Measurements from ENCODE around the gene SREBF2. TPM values are rescaled to one million over a fixed set of nuclear protein-coding genes. Genes with fewer than 3 reads are reported as not detected.
A peak's percentile ranks its signal among the peaks of the same experiment; 100 is the strongest.
"Not testable (repeated sequence)": the region's sequence is repeated elsewhere in the genome, so short reads cannot be mapped to it uniquely, and the experiment has no call there.

SREBF2 gene
- total and polyA plus RNA-seq, 2 of the 13 experiments (the other 11 are each of a cell fraction or from before 2014, with no cell fraction given): 53.8 to 72.6 TPM

GRCh38 chr22:41863472-41863871, 30.6 kb downstream of the SREBF2 start:
- H2AFZ ChIP-seq (ENCODE audit: low read length): no peak overlapping the region
- intact Hi-C loops (cut with micrococcal nuclease; ENCODE audit: unreplicated experiment) (no loop called here), in situ Hi-C loops (cut with HindIII; ENCODE audit: extremely low pct_ligation_motif_present, low pct_unique_long_range_greater_than_20kb) (no loop called here)
- H3K9me3 ChIP-seq (ENCODE audit: low read length): no peaks in the 10 kb centered on the region
- no peak overlapping the region for H3K4me2 ChIP-seq (ENCODE audit: low read depth, low read length)
- WGBS (ENCODE audit: low lambda C conversion rate): 95% methylated on average over 2 of the region's 2 CpGs
- H3K4me1 ChIP-seq (ENCODE audit: insufficient read depth, low read length): peaks cover 47% of the 10 kb centered on the region
- CTCF ChIA-PET (ENCODE audit: low intra/inter-chr PET ratio, low total read pairs): no interaction called here
- POLR2A ChIA-PET: interaction anchor here (0.6 to 1.8 kb wide), 3 partner anchors 31 to 144 kb away, joined by 3 to 6 read pairs (median 3); partner anchors contain the start of genes CCDC134 and SREBF2
- no TSS peak for BruUV-seq (replicated peaks)
- peaks cover 16 to 41% of the 10 kb centered on the region in 2 experiments for H3K36me3 ChIP-seq (replicated peaks in 1 of 2; ENCODE audit: control insufficient read depth in 1 of 2, insufficient read depth in 2 of 2, low read length in 2 of 2)
- H4K20me1 ChIP-seq (ENCODE audit: insufficient read depth, low read length): peaks cover 68% of the 10 kb centered on the region
- no peak overlapping the region for H3K9ac ChIP-seq (ENCODE audit: insufficient read depth, low read depth, low read length)
- H3K4me3 ChIP-seq (replicated peaks in 1 of 3; ENCODE audit: insufficient read depth in 1 of 3, low read depth in 2 of 3, low read length in 3 of 3): no peak overlapping the region
- no peak for DNase-seq (ENCODE audit: low spot score)
- no peak for ATAC-seq
- FAIRE-seq: no peak
- peak overlapping the region; percentile 13 for H3K27ac ChIP-seq (ENCODE audit: extremely low read length, insufficient read depth, low read length)
- TF ChIP-seq ZNF775 (CRISPR knock-in tag; IDR thresholded peaks at IDR 0.05; ENCODE audit: borderline replicate concordance) (no peak), ZNF3 (CRISPR knock-in tag; IDR thresholded peaks at IDR 0.05) (no peak), ZNF552 (CRISPR knock-in tag; IDR thresholded peaks at IDR 0.05; ENCODE audit: borderline replicate concordance) (no peak)
- TF ChIP-seq, protein P1, sequence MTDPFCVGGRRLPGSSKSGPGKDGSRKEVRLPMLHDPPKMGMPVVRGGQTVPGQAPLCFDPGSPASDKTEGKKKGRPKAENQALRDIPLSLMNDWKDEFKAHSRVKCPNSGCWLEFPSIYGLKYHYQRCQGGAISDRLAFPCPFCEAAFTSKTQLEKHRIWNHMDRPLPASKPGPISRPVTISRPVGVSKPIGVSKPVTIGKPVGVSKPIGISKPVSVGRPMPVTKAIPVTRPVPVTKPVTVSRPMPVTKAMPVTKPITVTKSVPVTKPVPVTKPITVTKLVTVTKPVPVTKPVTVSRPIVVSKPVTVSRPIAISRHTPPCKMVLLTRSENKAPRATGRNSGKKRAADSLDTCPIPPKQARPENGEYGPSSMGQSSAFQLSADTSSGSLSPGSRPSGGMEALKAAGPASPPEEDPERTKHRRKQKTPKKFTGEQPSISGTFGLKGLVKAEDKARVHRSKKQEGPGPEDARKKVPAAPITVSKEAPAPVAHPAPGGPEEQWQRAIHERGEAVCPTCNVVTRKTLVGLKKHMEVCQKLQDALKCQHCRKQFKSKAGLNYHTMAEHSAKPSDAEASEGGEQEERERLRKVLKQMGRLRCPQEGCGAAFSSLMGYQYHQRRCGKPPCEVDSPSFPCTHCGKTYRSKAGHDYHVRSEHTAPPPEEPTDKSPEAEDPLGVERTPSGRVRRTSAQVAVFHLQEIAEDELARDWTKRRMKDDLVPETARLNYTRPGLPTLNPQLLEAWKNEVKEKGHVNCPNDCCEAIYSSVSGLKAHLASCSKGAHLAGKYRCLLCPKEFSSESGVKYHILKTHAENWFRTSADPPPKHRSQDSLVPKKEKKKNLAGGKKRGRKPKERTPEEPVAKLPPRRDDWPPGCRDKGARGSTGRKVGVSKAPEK (CRISPR knock-in tag; IDR thresholded peaks at IDR 0.05; ENCODE audit: borderline replicate concordance): no peak
- no peaks in the 10 kb centered on the region for H3K27me3 ChIP-seq (ENCODE audit: control insufficient read depth in 1 of 2, insufficient read depth in 2 of 2, low read length in 2 of 2)
- peaks cover 64% of the 10 kb centered on the region for H3K79me2 ChIP-seq (ENCODE audit: insufficient read depth, low read length)

DNA sequence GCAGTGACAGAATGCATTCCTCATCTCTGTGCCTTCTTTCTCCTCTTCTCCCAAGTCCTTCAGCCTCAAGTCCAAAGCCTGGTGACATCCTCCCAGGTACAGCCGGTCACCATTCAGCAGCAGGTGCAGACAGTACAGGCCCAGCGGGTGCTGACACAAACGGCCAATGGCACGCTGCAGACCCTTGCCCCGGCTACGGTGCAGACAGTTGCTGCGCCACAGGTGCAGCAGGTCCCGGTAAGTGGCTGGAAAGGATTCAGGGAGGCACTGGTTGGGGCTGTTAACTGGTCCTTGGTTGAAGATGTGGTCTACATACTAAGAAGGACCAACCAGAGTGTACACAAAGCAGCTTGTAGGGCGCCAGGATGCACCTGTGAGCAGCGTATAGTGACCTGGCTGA, 35.7 kb downstream of the SREBF2 start:
- ATAC-seq: no peak

GRCh38 chr22:41870081-41870480, 37.2 kb downstream of the SREBF2 start:
- BruUV-seq (replicated peaks); H3K27ac ChIP-seq (ENCODE audit: extremely low read length, insufficient read depth, low read length); H3K4me2 ChIP-seq (ENCODE audit: low read depth, low read length); ATAC-seq; H3K4me1 ChIP-seq (ENCODE audit: insufficient read depth, low read length); H2AFZ ChIP-seq (ENCODE audit: low read length); H3K9ac ChIP-seq (ENCODE audit: insufficient read depth, low read depth, low read length); H4K20me1 ChIP-seq (ENCODE audit: insufficient read depth, low read length); H3K27me3 ChIP-seq (ENCODE audit: control insufficient read depth in 1 of 2, insufficient read depth in 2 of 2, low read length in 2 of 2); H3K4me3 ChIP-seq (replicated peaks in 1 of 3; ENCODE audit: insufficient read depth in 1 of 3, low read depth in 2 of 3, low read length in 3 of 3); in situ Hi-C loops (cut with HindIII; ENCODE audit: extremely low pct_ligation_motif_present, low pct_unique_long_range_greater_than_20kb); DNase-seq (ENCODE audit: low spot score); H3K9me3 ChIP-seq (ENCODE audit: low read length); FAIRE-seq; intact Hi-C loops (cut with micrococcal nuclease; ENCODE audit: unreplicated experiment); CTCF ChIA-PET (ENCODE audit: low intra/inter-chr PET ratio, low total read pairs): not testable (repeated sequence)
- Histone ChIP-seq H3K36me3 (replicated peaks in 1 of 2; ENCODE audit: control insufficient read depth in 1 of 2, insufficient read depth in 2 of 2, low read length in 2 of 2) (peaks cover 34 to 84% of the 10 kb centered on the region in 2 experiments), H3K79me2 (ENCODE audit: insufficient read depth, low read length) (peaks cover 12% of the 10 kb centered on the region)
- 100% methylated on average over 1 of the region's 1 CpG for WGBS (ENCODE audit: low lambda C conversion rate)
- POLR2A ChIA-PET: interaction anchor here (0.6 to 0.7 kb wide), 2 partner anchors 70 to 164 kb away, joined by 3 to 5 read pairs; partner anchors contain the start of gene CCDC134

More for the DNA sequence above, 35.7 kb downstream of the SREBF2 start:
- no TSS peak for BruUV-seq (replicated peaks)
- WGBS (ENCODE audit: low lambda C conversion rate): over 99% methylated on average over 10 of the region's 10 CpGs
- no peak overlapping the region for H3K4me3 ChIP-seq (replicated peaks in 1 of 3; ENCODE audit: insufficient read depth in 1 of 3, low read depth in 2 of 3, low read length in 3 of 3)
- no peak overlapping the region for H3K27ac ChIP-seq (ENCODE audit: extremely low read length, insufficient read depth, low read length)
- DNase-seq (ENCODE audit: low spot score) (no peak), FAIRE-seq (no peak)
- H3K36me3 ChIP-seq (replicated peaks in 1 of 2; ENCODE audit: control insufficient read depth in 1 of 2, insufficient read depth in 2 of 2, low read length in 2 of 2): peaks cover 29 to 74% of the 10 kb centered on the region in 2 experiments
- peaks cover 19% of the 10 kb centered on the region for H4K20me1 ChIP-seq (ENCODE audit: insufficient read depth, low read length)
- no peaks in the 10 kb centered on the region for H3K27me3 ChIP-seq (ENCODE audit: control insufficient read depth in 1 of 2, insufficient read depth in 2 of 2, low read length in 2 of 2)
- H3K4me1 ChIP-seq (ENCODE audit: insufficient read depth, low read length): 0 out of 2 replicates have a peak, but pooled peaks cover under 1% of the 10 kb centered on the region
- ChIA-PET CTCF (ENCODE audit: low intra/inter-chr PET ratio, low total read pairs) (no interaction called here), POLR2A (no interaction called here)
- in situ Hi-C loops (cut with HindIII; ENCODE audit: extremely low pct_ligation_motif_present, low pct_unique_long_range_greater_than_20kb) (no loop called here), intact Hi-C loops (cut with micrococcal nuclease; ENCODE audit: unreplicated experiment) (no loop called here)
- H3K79me2 ChIP-seq (ENCODE audit: insufficient read depth, low read length): peaks cover 21% of the 10 kb centered on the region
- H3K4me2 ChIP-seq (ENCODE audit: low read depth, low read length): no peak overlapping the region
- TF ChIP-seq KLF11 (CRISPR knock-in tag; IDR thresholded peaks at IDR 0.05): no peak
- TF ChIP-seq RBM22 (optimal IDR thresholded peaks at IDR 0.05; ENCODE audit: low read length): peak; percentile 87
- no peak overlapping the region for H3K9ac ChIP-seq (ENCODE audit: insufficient read depth, low read depth, low read length)
- H3K9me3 ChIP-seq (ENCODE audit: low read length): no peaks in the 10 kb centered on the region
- H2AFZ ChIP-seq (ENCODE audit: low read length): no peak overlapping the region

Data from HepG2 (cell line).